ENCODE measurements around the gene WBP2.

The WBP2 gene

GRCh38 chr17:75816693-75817092 lies 38.4 kb downstream of the WBP2 start:
- H3K27me3 ChIP-seq (ENCODE audit: insufficient read depth, insufficient read length): no peaks in the 10 kb centered on the region
- H3K9me3 ChIP-seq (ENCODE audit: insufficient read depth, low read length): no peaks in the 10 kb centered on the region
- H3K36me3 ChIP-seq (ENCODE audit: insufficient read depth, insufficient read length, low read length): peaks cover 94% of the 10 kb centered on the region
- TF ChIP-seq SUZ12 (IDR thresholded peaks at IDR 0.05; ENCODE audit: extremely low read depth, insufficient read depth, insufficient read length): no peak
- no peak for TF ChIP-seq YY1 (IDR thresholded peaks at IDR 0.05; ENCODE audit: insufficient read depth, insufficient read length)
- H3K9ac ChIP-seq (ENCODE audit: insufficient read length, low read depth): peak overlapping the region; percentile 50
- DNase-seq (ENCODE audit: low read depth, low spot score): no peak
- H3K4me1 ChIP-seq (ENCODE audit: insufficient read depth, insufficient read length): peaks cover 9% of the 10 kb centered on the region
- no peak overlapping the region for H3K4me3 ChIP-seq (ENCODE audit: insufficient read length, low read depth)

GRCh38 chr17:75815399-75815798 lies 39.7 kb downstream of the WBP2 start:
- TF ChIP-seq SUZ12 (IDR thresholded peaks at IDR 0.05; ENCODE audit: extremely low read depth, insufficient read depth, insufficient read length) (no peak), ZNF274 (IDR thresholded peaks at IDR 0.05; ENCODE audit: low read depth, low read length) (no peak), YY1 (IDR thresholded peaks at IDR 0.05; ENCODE audit: insufficient read depth, insufficient read length) (no peak)
- no peak overlapping the region for H3K4me3 ChIP-seq (ENCODE audit: insufficient read length, low read depth)
- no peaks in the 10 kb centered on the region for H3K27me3 ChIP-seq (ENCODE audit: insufficient read depth, insufficient read length)
- DNase-seq (ENCODE audit: low read depth, low spot score): no peak
- H3K9me3 ChIP-seq (ENCODE audit: insufficient read depth, low read length): no peaks in the 10 kb centered on the region
- H3K9ac ChIP-seq (ENCODE audit: insufficient read length, low read depth): peak overlapping the region; percentile 9
- peaks cover 9% of the 10 kb centered on the region for H3K4me1 ChIP-seq (ENCODE audit: insufficient read depth, insufficient read length)
- H3K36me3 ChIP-seq (ENCODE audit: insufficient read depth, insufficient read length, low read length): peaks cover 89% of the 10 kb centered on the region

- H3K4me3 ChIP-seq (ENCODE audit: insufficient read length, low read depth): no peak overlapping the region
- no peaks in the 10 kb centered on the region for H3K27me3 ChIP-seq (ENCODE audit: insufficient read depth, insufficient read length)
- H3K4me1 ChIP-seq (ENCODE audit: insufficient read depth, insufficient read length): peaks cover 9% of the 10 kb centered on the region
- peaks cover 89% of the 10 kb centered on the region for H3K36me3 ChIP-seq (ENCODE audit: insufficient read depth, insufficient read length, low read length)
- peak overlapping the region; percentile 9 for H3K9ac ChIP-seq (ENCODE audit: insufficient read length, low read depth)
- TF ChIP-seq YY1 (IDR thresholded peaks at IDR 0.05; ENCODE audit: insufficient read depth, insufficient read length) (no peak), ZNF274 (IDR thresholded peaks at IDR 0.05; ENCODE audit: low read depth, low read length) (no peak), SUZ12 (IDR thresholded peaks at IDR 0.05; ENCODE audit: extremely low read depth, insufficient read depth, insufficient read length) (no peak)
- no peaks in the 10 kb centered on the region for H3K9me3 ChIP-seq (ENCODE audit: insufficient read depth, low read length)
- DNase-seq (ENCODE audit: low read depth, low spot score): no peak
Measured at GRCh38 chr17:75814900-75815373, 40.2 kb downstream of the WBP2 start.

- no peak for TF ChIP-seq SUZ12 (IDR thresholded peaks at IDR 0.05; ENCODE audit: extremely low read depth, insufficient read depth, insufficient read length)
- TF ChIP-seq YY1 (IDR thresholded peaks at IDR 0.05; ENCODE audit: insufficient read depth, insufficient read length): no peak
- no peak for TF ChIP-seq ZNF274 (IDR thresholded peaks at IDR 0.05; ENCODE audit: low read depth, low read length)
- Histone ChIP-seq H3K4me3 (ENCODE audit: insufficient read length, low read depth) (no peak overlapping the region), H3K9me3 (ENCODE audit: insufficient read depth, low read length) (no peaks in the 10 kb centered on the region), H3K36me3 (ENCODE audit: insufficient read depth, insufficient read length, low read length) (peaks cover 86% of the 10 kb centered on the region), H3K4me1 (ENCODE audit: insufficient read depth, insufficient read length) (peaks cover 18% of the 10 kb centered on the region), H3K9ac (ENCODE audit: insufficient read length, low read depth) (no peak overlapping the region), H3K27me3 (ENCODE audit: insufficient read depth, insufficient read length) (no peaks in the 10 kb centered on the region)
- no peak for DNase-seq (ENCODE audit: low read depth, low spot score)
Measured at GRCh38 chr17:75814021-75814395, 41.1 kb downstream of the WBP2 start.

- no peaks in the 10 kb centered on the region for H3K9me3 ChIP-seq (ENCODE audit: insufficient read depth, low read length)
- no peak overlapping the region for H3K4me3 ChIP-seq (ENCODE audit: insufficient read length, low read depth)
- DNase-seq (ENCODE audit: low read depth, low spot score): no peak
- H3K4me1 ChIP-seq (ENCODE audit: insufficient read depth, insufficient read length): peaks cover 20% of the 10 kb centered on the region
- peaks cover 80% of the 10 kb centered on the region for H3K36me3 ChIP-seq (ENCODE audit: insufficient read depth, insufficient read length, low read length)
- no peaks in the 10 kb centered on the region for H3K27me3 ChIP-seq (ENCODE audit: insufficient read depth, insufficient read length)
- no peak overlapping the region for H3K9ac ChIP-seq (ENCODE audit: insufficient read length, low read depth)
- no peak for TF ChIP-seq SUZ12 (IDR thresholded peaks at IDR 0.05; ENCODE audit: extremely low read depth, insufficient read depth, insufficient read length)
- TF ChIP-seq ZNF274 (IDR thresholded peaks at IDR 0.05; ENCODE audit: low read depth, low read length): no peak
- TF ChIP-seq YY1 (IDR thresholded peaks at IDR 0.05; ENCODE audit: insufficient read depth, insufficient read length): no peak
Measured at GRCh38 chr17:75813081-75814020, 41.8 kb downstream of the WBP2 start.

GRCh38 chr17:75812096-75813013 lies 42.8 kb downstream of the WBP2 start:
- no peaks in the 10 kb centered on the region for H3K27me3 ChIP-seq (ENCODE audit: insufficient read depth, insufficient read length)
- H3K4me3 ChIP-seq (ENCODE audit: insufficient read length, low read depth): no peak overlapping the region
- peaks cover 25% of the 10 kb centered on the region for H3K4me1 ChIP-seq (ENCODE audit: insufficient read depth, insufficient read length)
- no peaks in the 10 kb centered on the region for H3K9me3 ChIP-seq (ENCODE audit: insufficient read depth, low read length)
- TF ChIP-seq SUZ12 (IDR thresholded peaks at IDR 0.05; ENCODE audit: extremely low read depth, insufficient read depth, insufficient read length) (no peak), YY1 (IDR thresholded peaks at IDR 0.05; ENCODE audit: insufficient read depth, insufficient read length) (no peak), ZNF274 (IDR thresholded peaks at IDR 0.05; ENCODE audit: low read depth, low read length) (no peak)
- no peak for DNase-seq (ENCODE audit: low read depth, low spot score)
- H3K9ac ChIP-seq (ENCODE audit: insufficient read length, low read depth): no peak overlapping the region
- H3K36me3 ChIP-seq (ENCODE audit: insufficient read depth, insufficient read length, low read length): peaks cover 70% of the 10 kb centered on the region

All from NT2/D1 (cell line).